Cardiac fibroblast (primary cell): Measurements from ENCODE around the gene STAMBP.
"Not testable (repeated sequence)": the region's sequence is repeated elsewhere in the genome, so short reads cannot be mapped to it uniquely, and the experiment has no call there.

ENCODE experiments used
- DNase-seq, 2 donors: peaks; one replicate each; pipeline versions ENCODE4 v3.0.0 to v3.0.0-alpha.2; 2010; ENCODE audit warnings: low read depth in 2 of 2
- H3K4me3 ChIP-seq, 2 donors: replicated peaks in 1 of 2; 1 replicate in 1 of 2; 2 replicates in 1 of 2; pipeline ENCODE4 v1.5.1; 2011; ENCODE audit warnings: low read depth in 2 of 2, low read length in 2 of 2, mild to moderate bottlenecking in 2 of 2, moderate library complexity in 1 of 2
- CTCF ChIP-seq: IDR thresholded peaks from one replicate; pipeline ENCODE4 v1.5.1; 2011; ENCODE audit warnings: low read depth, mild to moderate bottlenecking, low read length, inconsistent platforms

Gene STAMBP

GRCh38 chr2:73897240-73897583 is 68.5 kb downstream of the STAMBP start:
- no peak overlapping the region for H3K4me3 ChIP-seq
- no peak for TF ChIP-seq CTCF
- DNase-seq, result no peak

- no peak for DNase-seq
- H3K4me3 ChIP-seq, result no peak overlapping the region
- TF ChIP-seq CTCF, result no peak
Measured at GRCh38 chr2:73897934-73898333, 69.2 kb downstream of the STAMBP start.

GRCh38 chr2:73899801-73900336 is 71.1 kb downstream of the STAMBP start:
- no peak for TF ChIP-seq CTCF
- DNase-seq, result no peak
- H3K4me3 ChIP-seq, result no peak overlapping the region

GRCh38 chr2:73901143-73901542 is 72.4 kb downstream of the STAMBP start:
- no peak overlapping the region for H3K4me3 ChIP-seq
- no peak for DNase-seq
- no peak for TF ChIP-seq CTCF

- no peak for TF ChIP-seq CTCF
- no peak overlapping the region for H3K4me3 ChIP-seq
Measured at GRCh38 chr2:73902284-73902683, 73.5 kb downstream of the STAMBP start.

GRCh38 chr2:73903313-73903712 is 74.6 kb downstream of the STAMBP start:
- no peak for TF ChIP-seq CTCF
- no peak for DNase-seq
- no peak overlapping the region for H3K4me3 ChIP-seq

More at GRCh38 chr2:73902284-73902683, 73.5 kb downstream of the STAMBP start:
- no peak for DNase-seq

GRCh38 chr2:73903949-73904613 is 75.3 kb downstream of the STAMBP start:
- DNase-seq, H3K4me3 ChIP-seq: not testable (repeated sequence)
